ENCODE data around the gene PCDHA1. TPM values are rescaled to one million over a fixed set of nuclear protein-coding genes. Genes with fewer than 3 reads are reported as not detected.

The PCDHA1 gene
- total RNA-seq, 1 experiment from 2014 or later, result not detected

DNA sequence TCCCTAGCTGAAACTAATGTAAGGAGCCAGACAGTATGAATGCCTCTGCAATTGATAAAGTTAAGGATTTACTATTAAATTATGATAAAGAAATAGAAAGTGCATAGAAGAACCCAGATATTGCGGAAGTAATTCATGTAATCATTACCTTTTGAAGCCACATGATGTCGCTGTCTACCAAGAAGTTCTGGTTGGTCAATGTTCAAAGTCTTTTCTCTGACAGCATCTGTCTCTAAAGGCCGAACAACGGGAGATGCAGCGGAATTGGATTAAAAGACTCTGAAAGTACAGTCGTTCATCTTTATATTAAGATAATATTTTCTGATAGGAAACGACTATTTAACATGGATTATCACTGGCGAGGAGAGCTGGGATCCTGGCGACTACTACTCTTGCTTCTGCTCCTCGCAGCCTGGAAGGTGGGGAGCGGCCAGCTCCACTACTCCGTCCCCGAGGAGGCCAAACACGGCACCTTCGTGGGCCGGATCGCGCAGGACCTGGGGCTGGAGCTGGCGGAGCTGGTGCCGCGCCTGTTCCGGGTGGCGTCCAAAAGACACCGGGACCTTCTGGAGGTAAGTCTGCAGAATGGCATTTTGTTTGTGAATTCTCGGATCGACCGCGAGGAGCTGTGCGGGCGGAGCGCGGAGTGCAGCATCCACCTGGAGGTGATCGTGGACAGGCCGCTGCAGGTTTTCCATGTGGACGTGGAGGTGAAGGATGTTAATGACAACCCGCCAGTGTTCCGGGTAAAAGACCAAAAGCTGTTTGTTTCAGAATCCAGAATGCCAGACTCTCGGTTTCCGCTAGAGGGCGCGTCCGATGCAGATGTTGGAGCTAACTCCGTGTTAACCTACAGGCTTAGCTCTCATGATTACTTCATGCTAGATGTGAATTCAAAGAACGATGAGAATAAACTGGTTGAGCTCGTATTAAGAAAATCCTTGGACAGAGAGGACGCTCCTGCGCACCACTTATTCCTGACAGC is 55.3 kb downstream of the PCDHA1 start, which contains the start of gene PCDHA8:
TSS of gene PCDHA8 (plus strand) at position 210 of the 985 bp plus-strand sequence. CDS start at position 345, 135 bp downstream.
- H3K79me2 ChIP-seq (ENCODE audit: insufficient read depth, low read length), result no peaks in the 10 kb centered on the region
- no peaks in the 10 kb centered on the region for H4K20me1 ChIP-seq (ENCODE audit: insufficient read depth)
- H3K9me3 ChIP-seq (ENCODE audit: control insufficient read depth in 1 of 2, insufficient read depth in 1 of 2, low read depth in 1 of 2, low read length in 2 of 2), result no peaks in the 10 kb centered on the region; a peak in 1 of 4 replicates
- no peaks in the 10 kb centered on the region for H3K4me1 ChIP-seq (ENCODE audit: control insufficient read depth in 1 of 2, insufficient read depth in 2 of 2, low read length in 2 of 2)
- no peak for ATAC-seq
- H3K4me2 ChIP-seq (ENCODE audit: low read length), result no peak within 1 kb of the TSS
- H3K9ac ChIP-seq (ENCODE audit: low read length), result no peak within 1 kb of the TSS
- H2AFZ ChIP-seq (ENCODE audit: low read depth, low read length, poor library complexity, severe bottlenecking), result no peak within 1 kb of the TSS
- H3K27ac ChIP-seq (ENCODE audit: low read depth, low read length), result no peak within 1 kb of the TSS
- RAD21 ChIA-PET (ENCODE audit: low non-redundant PET in 1 of 2, low total read pairs in 2 of 2, uncharacterized antibody in 2 of 2, unreplicated experiment in 2 of 2), result no interaction called here
- BruUV-seq (replicated peaks), result no TSS peak
- peak; percentile 64 for TF ChIP-seq RAD21 (IDR thresholded peaks at IDR 0.05; ENCODE audit: low read depth)
- no peak for TF ChIP-seq CEBPB (IDR thresholded peaks at IDR 0.05; ENCODE audit: low read depth)
- TF ChIP-seq, protein P1, sequence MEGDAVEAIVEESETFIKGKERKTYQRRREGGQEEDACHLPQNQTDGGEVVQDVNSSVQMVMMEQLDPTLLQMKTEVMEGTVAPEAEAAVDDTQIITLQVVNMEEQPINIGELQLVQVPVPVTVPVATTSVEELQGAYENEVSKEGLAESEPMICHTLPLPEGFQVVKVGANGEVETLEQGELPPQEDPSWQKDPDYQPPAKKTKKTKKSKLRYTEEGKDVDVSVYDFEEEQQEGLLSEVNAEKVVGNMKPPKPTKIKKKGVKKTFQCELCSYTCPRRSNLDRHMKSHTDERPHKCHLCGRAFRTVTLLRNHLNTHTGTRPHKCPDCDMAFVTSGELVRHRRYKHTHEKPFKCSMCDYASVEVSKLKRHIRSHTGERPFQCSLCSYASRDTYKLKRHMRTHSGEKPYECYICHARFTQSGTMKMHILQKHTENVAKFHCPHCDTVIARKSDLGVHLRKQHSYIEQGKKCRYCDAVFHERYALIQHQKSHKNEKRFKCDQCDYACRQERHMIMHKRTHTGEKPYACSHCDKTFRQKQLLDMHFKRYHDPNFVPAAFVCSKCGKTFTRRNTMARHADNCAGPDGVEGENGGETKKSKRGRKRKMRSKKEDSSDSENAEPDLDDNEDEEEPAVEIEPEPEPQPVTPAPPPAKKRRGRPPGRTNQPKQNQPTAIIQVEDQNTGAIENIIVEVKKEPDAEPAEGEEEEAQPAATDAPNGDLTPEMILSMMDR (IDR thresholded peaks at IDR 0.05 in 2 of 3, conservative IDR thresholded peaks at IDR 0.05 in 1 of 3; ENCODE audit: borderline replicate concordance in 1 of 3, insufficient read depth in 1 of 3, low read depth in 2 of 3, low read length in 2 of 3), result peak; percentile 24 to 58 (median 39); a peak in 3 of 6 replicates
- POLR2A ChIA-PET, result no interaction called here
- no peaks in the 10 kb centered on the region for H3K27me3 ChIP-seq (ENCODE audit: insufficient read depth, low read length)
- DNase-seq (ENCODE audit: low read depth, low spot score), result peak; percentile 13
- intact Hi-C loops (cut with micrococcal nuclease), result loop anchor here (1.0 kb wide), 1 partner anchor 200 kb away; no protein-coding TSS in a partner anchor
- CTCF ChIA-PET, result interaction anchor here (1.2 to 1.9 kb wide), 2 partner anchors 194 to 200 kb away, joined by 4 to 7 read pairs; no protein-coding TSS in a partner anchor
- H3K36me3 ChIP-seq (ENCODE audit: control insufficient read depth in 1 of 2, insufficient read depth in 2 of 2, low read length in 2 of 2), result no peaks in the 10 kb centered on the region
- H3K4me3 ChIP-seq (replicated peaks in 1 of 2; ENCODE audit: low read depth in 1 of 2, low read length in 2 of 2), result no peak within 1 kb of the TSS
- H3K9me2 ChIP-seq (ENCODE audit: insufficient read depth), result no peaks in the 10 kb centered on the region

Data from HCT116 (cell line).